GM12878 (cell line): Measurements from ENCODE around the gene MBD2. TPM values are rescaled to one million over a fixed set of nuclear protein-coding genes. Genes with fewer than 3 reads are reported as not detected.

Source experiments
- ATAC-seq: fragments of 200-7000 bp; cut with Tn5 transposase; 3 replicates; pipeline ENCODE4 v1.9.1; 2020; ENCODE audit warnings: mild to moderate bottlenecking, moderate library complexity
- BruUV-seq: library from RNA; stranded (reverse); fragments of 400-500 nt; replicated peaks from 2 replicates; lab custom pipeline; 2021; lab: Mats Ljungman, UMichigan
- CTCF ChIA-PET: fragments of 300-600 bp; sonication (Branson Sonifier 250); formaldehyde crosslinking; extraction: SDS; loops from one replicate; lab custom pipeline; 2021; ENCODE audit warnings: inconsistent platforms; lab: Yijun Ruan, JAX
- POLR2A ChIA-PET: fragments of 350-600 bp; formaldehyde crosslinking; extraction: SDS; loops from one replicate; lab custom pipeline; 2021; ENCODE audit warnings: inconsistent platforms; lab: Charles Lee
- RAD21 ChIA-PET: fragments of 300-600 bp; sonication (Branson Sonifier 250); formaldehyde crosslinking; loops from one replicate; lab custom pipeline; 2023; ENCODE audit warnings: antibody characterized with exemption; ENCODE audit not compliant: unreplicated experiment; lab: Charles Lee
- SMC1A ChIA-PET: fragments of 300-600 bp; sonication (Branson Sonifier 250); formaldehyde crosslinking; loops from one replicate; lab custom pipeline; 2023; ENCODE audit not compliant: unreplicated experiment, uncharacterized antibody; lab: Charles Lee
- DNase-seq: peaks from one replicate; pipeline ENCODE4 v3.0.0-alpha.2; 2011; ENCODE audit warnings: low read depth, low spot score
- FAIRE-seq: peaks from 3 replicates; lab custom pipeline; 2011; peaks lifted over from hg19 to GRCh38; lab: Jason Lieb, UNC
- H2AFZ ChIP-seq: 2 replicates; pipeline ENCODE4 v1.6.0; 2011; ENCODE audit warnings: low read depth, low read length, control low read depth; ENCODE audit not compliant: control insufficient read depth
- H3K27ac ChIP-seq: 2 replicates; pipeline ENCODE4 v1.5.1; 2011; ENCODE audit warnings: control low read depth; ENCODE audit not compliant: control insufficient read depth, insufficient read depth
- H3K27me3 ChIP-seq, 2 experiments: replicated peaks in 1 of 2; 2 replicates each; pipeline versions ENCODE4 v1.6.0 to v1.6.1; 2011; ENCODE audit warnings: low read length in 1 of 2; ENCODE audit not compliant: control insufficient read depth in 2 of 2, insufficient read depth in 2 of 2
- H3K36me3 ChIP-seq, 2 experiments: 2 replicates each; pipeline ENCODE4 v1.5.1; 2011; ENCODE audit warnings: low read length in 1 of 2; ENCODE audit not compliant: control insufficient read depth in 2 of 2, insufficient read depth in 2 of 2
- H3K4me1 ChIP-seq: 2 replicates; pipeline ENCODE4 v1.6.1; 2011; ENCODE audit warnings: mild to moderate bottlenecking, low read length, moderate library complexity, mixed read lengths; ENCODE audit not compliant: control insufficient read depth, insufficient read depth
- H3K4me2 ChIP-seq: 2 replicates; pipeline ENCODE4 v1.6.0; 2011; ENCODE audit warnings: control low read depth; ENCODE audit not compliant: control insufficient read depth, insufficient read depth
- H3K4me3 ChIP-seq: fragments of 200-600 bp; sonication (generic); 2 replicates; pipeline ENCODE4 v1.5.1; 2016
- H3K79me2 ChIP-seq: 2 replicates; pipeline ENCODE4 v1.6.0; 2011; ENCODE audit warnings: low read length; ENCODE audit not compliant: control insufficient read depth, insufficient read depth
- H3K9ac ChIP-seq: 2 replicates; pipeline ENCODE4 v1.8.0; 2011; ENCODE audit warnings: low read length, control low read depth, mixed read lengths; ENCODE audit not compliant: control insufficient read depth, insufficient read depth
- H3K9me3 ChIP-seq: replicated peaks from 3 replicates; pipeline ENCODE4 v1.5.1; 2011; ENCODE audit warnings: mild to moderate bottlenecking, low read length; ENCODE audit not compliant: control insufficient read depth, insufficient read depth
- H4K20me1 ChIP-seq: 2 replicates; pipeline ENCODE4 v1.6.0; 2011; ENCODE audit not compliant: control insufficient read depth, insufficient read depth
- CREB1 ChIP-seq: IDR thresholded peaks from 2 replicates; pipeline ENCODE4 v1.6.1; 2012; ENCODE audit warnings: low read depth, mild to moderate bottlenecking, inconsistent platforms
- ESRRA ChIP-seq: IDR thresholded peaks from 2 replicates; pipeline ENCODE4 v1.6.1; 2012; ENCODE audit warnings: mild to moderate bottlenecking, low read length, improper control_type of control experiment
- MEF2B ChIP-seq: fragments of 450-650 bp; IDR thresholded peaks from 2 replicates; pipeline ENCODE4 v1.6.1; 2018; ENCODE audit warnings: mild to moderate bottlenecking, moderate library complexity; ENCODE audit not compliant: partially characterized antibody, poor library complexity, severe bottlenecking
- NFXL1 ChIP-seq: fragments of 450-650 bp; IDR thresholded peaks from 2 replicates; pipeline ENCODE4 v1.6.1; 2017; ENCODE audit warnings: antibody characterized with exemption, mild to moderate bottlenecking, borderline replicate concordance
- NFYB ChIP-seq: IDR thresholded peaks from 2 replicates; pipeline ENCODE4 v1.6.1; 2011; ENCODE audit warnings: low read depth, mild to moderate bottlenecking, low read length, improper control_type of control experiment, moderate library complexity; ENCODE audit not compliant: insufficient read depth
- NR2F1 ChIP-seq: fragments of 450-650 bp; conservative IDR thresholded peaks from 2 replicates; pipeline ENCODE4 v1.6.1; 2017; ENCODE audit warnings: mild to moderate bottlenecking
- RFX5 ChIP-seq: IDR thresholded peaks from 2 replicates; pipeline ENCODE4 v1.6.1; 2011; ENCODE audit warnings: low read depth, low read length, improper control_type of control experiment
- SIN3A ChIP-seq: IDR thresholded peaks from 2 replicates; pipeline ENCODE4 v1.6.1; 2012; ENCODE audit warnings: low read depth, low read length, improper control_type of control experiment
- SIX5 ChIP-seq: IDR thresholded peaks from 2 replicates; pipeline ENCODE4 v1.6.1; 2011; ENCODE audit warnings: mild to moderate bottlenecking, low read depth, low read length, moderate library complexity; ENCODE audit not compliant: severe bottlenecking
- SMARCA5 ChIP-seq: fragments of 450-650 bp; IDR thresholded peaks from 2 replicates; pipeline ENCODE4 v1.6.1; 2017; ENCODE audit warnings: mild to moderate bottlenecking
- ZBTB4 ChIP-seq: fragments of 450-650 bp; formaldehyde crosslinking; IDR thresholded peaks from 2 replicates; pipeline ENCODE4 v1.4.0; 2022; ENCODE audit warnings: mild to moderate bottlenecking, moderate library complexity
- ZNF592 ChIP-seq: fragments of 450-650 bp; IDR thresholded peaks from 2 replicates; pipeline ENCODE4 v1.6.1; 2017; ENCODE audit warnings: mild to moderate bottlenecking, moderate library complexity
- ZNF622 ChIP-seq: fragments of 450-650 bp; IDR thresholded peaks from 2 replicates; pipeline ENCODE4 v1.6.1; 2017; ENCODE audit warnings: mild to moderate bottlenecking, inconsistent platforms
- WGBS: methylation state at CpG from one replicate; pipeline ENCODE4 v1.1.6; 2016; ENCODE audit warnings: low lambda C conversion rate; ENCODE audit not compliant: insufficient replicate concordance, insufficient coverage; ENCODE audit errors: missing lambda C conversion rate; 5-methylcytosine and 5-hydroxymethylcytosine counted together
- in situ Hi-C: fragments of 300-500 bp; cut with MboI; formaldehyde crosslinking; loops from 9 replicates; pipeline ENCODE4 v1.14.3; 2018; ENCODE audit warnings: mixed read lengths
- intact Hi-C: fragments of 100-400 bp; cut with micrococcal nuclease; formaldehyde crosslinking; loops from one replicate; pipeline ENCODE4 v1.14.2; 2022; ENCODE audit not compliant: unreplicated experiment
- polyA plus RNA-seq, 11 experiments: library from polyadenylated mRNA; depleted of rRNA in 4 of 11; unstranded in 6 of 11; stranded (reverse) in 5 of 11; fragments of >200 nt; fragmentation: Nextera tagmentation in 4 of 11; fragmentation: Illumina TruSeq in 1 of 11; extraction: Ambion mirVana in 4 of 11; extraction: Trizol in 1 of 11; gene quantifications; 1 replicate in 1 of 11; 2 replicates in 10 of 11; pipeline versions ENCODE4 v1.2.1 to v1.2.3, GENCODE V29; 2011 to 2016; ENCODE audit warnings: inconsistent platforms in 2 of 11, missing spikeins in 2 of 11, low read depth in 1 of 11
- total RNA-seq, 4 experiments: library from RNA; depleted of rRNA in 3 of 4; stranded (reverse); fragments of >200 nt in 3 of 4; fragmentation: Illumina TruSeq in 1 of 4; extraction: Trizol in 1 of 4; gene quantifications; 2 replicates each; pipeline versions ENCODE4 v1.2.1 to v1.2.3, GENCODE V29; 2013 to 2021
- TF ChIP-seq, protein P1 (sequence below): IDR thresholded peaks from 2 replicates; pipeline ENCODE4 v1.6.1; 2012; ENCODE audit warnings: low read depth, low read length, improper control_type of control experiment

MBD2 gene
- total and polyA plus RNA-seq, 10 of the 15 experiments (the other 5 are each of a cell fraction or from before 2014, with no cell fraction given) = 24.1 to 276 (median 57.9) TPM

- no peaks in the 10 kb centered on the region for H3K27me3 ChIP-seq
- H3K9me3 ChIP-seq = no peaks in the 10 kb centered on the region
- ChIA-PET POLR2A (interaction anchor here (0.6 to 2.9 kb wide), 9 partner anchors 10 to 61 kb away, joined by 3 to 16 read pairs (median 4); partner anchors contain the start of gene POLI), CTCF (interaction anchor here (0.6 to 6.9 kb wide), 21 partner anchors 9 to 448 kb away, joined by 3 to 97 read pairs (median 5); partner anchors contain the start of gene POLI), SMC1A (interaction anchor here (0.6 to 13.3 kb wide), 20 partner anchors 14 to 447 kb away, joined by 3 to 219 read pairs (median 4); partner anchors contain the start of genes C18orf54, POLI and STARD6), RAD21 (interaction anchor here (0.9 to 7.3 kb wide), 10 partner anchors 14 to 134 kb away, joined by 3 to 123 read pairs (median 8); partner anchors contain the start of genes C18orf54, POLI and STARD6)
- peak overlapping the region; percentile 88 for H3K27ac ChIP-seq
- H3K36me3 ChIP-seq = no peaks in the 10 kb centered on the region
- peak overlapping the region; percentile 65 for H3K9ac ChIP-seq
- BruUV-seq = no TSS peak
- 0% methylated on average over 8 of the region's 39 CpGs for WGBS
- peaks cover 58% of the 10 kb centered on the region for H3K79me2 ChIP-seq
- DNase-seq = no peak
- H3K4me2 ChIP-seq = peak overlapping the region; percentile 75
- no peak overlapping the region for H2AFZ ChIP-seq
- intact Hi-C loops = loop anchor here (1.0 to 10.0 kb wide), 8 partner anchors 28 to 1091 kb away; partner anchors contain the start of genes C18orf54, POLI and STARD6
- H4K20me1 ChIP-seq = no peaks in the 10 kb centered on the region
- peak; percentile 20 for ATAC-seq
- H3K4me3 ChIP-seq = peak overlapping the region; percentile 77
- FAIRE-seq = no peak
- H3K4me1 ChIP-seq = peaks cover 5% of the 10 kb centered on the region; the same call in 1 of the 2 replicates
- in situ Hi-C loops = loop anchor here (5.0 to 10.0 kb wide), 2 partner anchors 39 to 131 kb away; partner anchors contain the start of genes C18orf54 and STARD6
- TF ChIP-seq, protein P1, sequence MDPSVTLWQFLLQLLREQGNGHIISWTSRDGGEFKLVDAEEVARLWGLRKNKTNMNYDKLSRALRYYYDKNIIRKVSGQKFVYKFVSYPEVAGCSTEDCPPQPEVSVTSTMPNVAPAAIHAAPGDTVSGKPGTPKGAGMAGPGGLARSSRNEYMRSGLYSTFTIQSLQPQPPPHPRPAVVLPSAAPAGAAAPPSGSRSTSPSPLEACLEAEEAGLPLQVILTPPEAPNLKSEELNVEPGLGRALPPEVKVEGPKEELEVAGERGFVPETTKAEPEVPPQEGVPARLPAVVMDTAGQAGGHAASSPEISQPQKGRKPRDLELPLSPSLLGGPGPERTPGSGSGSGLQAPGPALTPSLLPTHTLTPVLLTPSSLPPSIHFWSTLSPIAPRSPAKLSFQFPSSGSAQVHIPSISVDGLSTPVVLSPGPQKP = no peak
- TF ChIP-seq CREB1 (no peak), MEF2B (peak; percentile 4), ZNF592 (no peak), SIX5 (no peak), SIN3A (0 out of 2 replicates have a peak, but pooled peaks have one; percentile 24), NFXL1 (no peak), ZNF622 (no peak), RFX5 (no peak), SMARCA5 (no peak), ZBTB4 (CRISPR knock-in tag) (no peak), NR2F1 (peak; percentile 97), NFYB (no peak), ESRRA (no peak)
Observed at GRCh38 chr18:54223568-54224241, 764 bp downstream of the MBD2 start.
